CD4-positive, alpha-beta T cell (primary cell): ENCODE data around the gene OR6C68. TPM values are rescaled to one million over a fixed set of nuclear protein-coding genes. Genes with fewer than 3 reads are reported as not detected.

ENCODE experiments used
- ATAC-seq: fragments of 200-7000 bp; cut with Tn5 transposase; one replicate; pipeline ENCODE4 v1.10.0; 2022; ENCODE audit warnings: mild to moderate bottlenecking; ENCODE audit not compliant: poor library complexity
- CTCF ChIA-PET: fragments of 350-600 bp; sonication (Branson Sonifier 250); formaldehyde crosslinking; loops from one replicate; lab custom pipeline; 2021; ENCODE audit warnings: antibody characterized with exemption, inconsistent platforms; lab: Charles Lee
- POLR2A ChIA-PET: fragments of 350-600 bp; sonication (Branson Sonifier 250); formaldehyde crosslinking; loops from one replicate; lab custom pipeline; 2021; ENCODE audit warnings: antibody characterized with exemption, inconsistent platforms; lab: Charles Lee
- DNase-seq, 14 experiments: peaks; one replicate each; pipeline ENCODE4 v3.0.0-alpha.2; 2013 to 2020; ENCODE audit warnings: mixed read lengths in 2 of 14
- H3K27ac ChIP-seq, 2 donors: one replicate each; pipeline versions ENCODE4 v1.5.1 to v1.7.0; 2013; ENCODE audit warnings: low read length in 2 of 2, low read depth in 1 of 2, mild to moderate bottlenecking in 1 of 2
- H3K27me3 ChIP-seq, 2 experiments: 1 replicate in 1 of 2; 2 replicates in 1 of 2; pipeline versions ENCODE4 v1.6.1 to v1.7.0; 2013; ENCODE audit warnings: low read length in 2 of 2, control low read depth in 1 of 2, mild to moderate bottlenecking in 1 of 2, moderate library complexity in 1 of 2; ENCODE audit not compliant: insufficient read depth in 2 of 2, control insufficient read depth in 1 of 2
- H3K36me3 ChIP-seq: one replicate; pipeline ENCODE4 v1.6.1; 2013; ENCODE audit warnings: low read length, control low read depth; ENCODE audit not compliant: insufficient read depth
- H3K4me1 ChIP-seq: one replicate; pipeline ENCODE4 v1.6.1; 2013; ENCODE audit warnings: low read length, control low read depth; ENCODE audit not compliant: insufficient read depth
- H3K4me3 ChIP-seq: one replicate; pipeline ENCODE4 v1.5.1; 2013; ENCODE audit warnings: mild to moderate bottlenecking, low read length, moderate library complexity
- H3K9me3 ChIP-seq, 2 experiments: 1 replicate in 1 of 2; 2 replicates in 1 of 2; pipeline versions ENCODE4 v1.6.1 to v1.7.0; 2013; ENCODE audit warnings: low read length in 2 of 2, mild to moderate bottlenecking in 2 of 2, control low read depth in 1 of 2, moderate library complexity in 1 of 2; ENCODE audit not compliant: control insufficient read depth in 1 of 2, insufficient read depth in 1 of 2
- H3K27ac Mint-ChIP-seq: one replicate; pipeline ENCODE4 v1.8.0; 2020; ENCODE audit warnings: mixed read lengths
- H3K27me3 Mint-ChIP-seq: one replicate; pipeline ENCODE4 v1.8.0; 2021; ENCODE audit warnings: mixed read lengths
- H3K36me3 Mint-ChIP-seq: one replicate; pipeline ENCODE4 v1.8.0; 2021; ENCODE audit warnings: low read depth, mixed read lengths
- H3K4me1 Mint-ChIP-seq: one replicate; pipeline ENCODE4 v1.8.0; 2021; ENCODE audit warnings: low read depth, mixed read lengths
- H3K4me3 Mint-ChIP-seq: one replicate; pipeline ENCODE4 v1.8.0; 2020; ENCODE audit warnings: mild to moderate bottlenecking, mixed read lengths
- H3K9me3 Mint-ChIP-seq: one replicate; pipeline ENCODE4 v1.8.0; 2020; ENCODE audit warnings: mixed read lengths
- CTCF ChIP-seq: fragments of 200-600 bp; IDR thresholded peaks from one replicate; pipeline ENCODE4 v1.8.0; 2022; ENCODE audit warnings: antibody characterized with exemption, mild to moderate bottlenecking
- intact Hi-C, 2 experiments: fragments of 100-400 bp; cut with DNase I in 1 of 2; cut with micrococcal nuclease in 1 of 2; formaldehyde crosslinking; loops; one replicate each; pipeline versions ENCODE4 v1.15.1 to v1.9.0; 2023 to 2025; cut with DNase I, micrococcal nuclease
- total RNA-seq, 174 experiments: library from RNA in 2 of 174; stranded (reverse) in 2 of 174; gene quantifications; one replicate each; pipeline ENCODE4 v1.2.3 and lab custom pipeline; 2021 to 2026

The OR6C68 gene
- total RNA-seq, 2 experiments from 2014 or later, result not detected

- no peaks in the 10 kb centered on the region for H3K36me3 Mint-ChIP-seq
- Histone ChIP-seq H3K4me1 (no peaks in the 10 kb centered on the region), H3K27me3 (peaks cover 0 to 5% of the 10 kb centered on the region in 2 experiments), H3K4me3 (no peak overlapping the region), H3K9me3 (no peaks in the 10 kb centered on the region), H3K27ac (no peak overlapping the region), H3K36me3 (no peaks in the 10 kb centered on the region)
- no peak for TF ChIP-seq CTCF
- H3K27me3 Mint-ChIP-seq, result peaks cover 19% of the 10 kb centered on the region
- POLR2A ChIA-PET, result no interaction called here
- no peak overlapping the region for H3K4me3 Mint-ChIP-seq
- CTCF ChIA-PET, result no interaction called here
- DNase-seq, result no peak
- no peaks in the 10 kb centered on the region for H3K4me1 Mint-ChIP-seq
- H3K27ac Mint-ChIP-seq, result no peak overlapping the region
- ATAC-seq, result no peak
- no peaks in the 10 kb centered on the region for H3K9me3 Mint-ChIP-seq
- intact Hi-C loops, result no loop called here
These were observed 9.4 kb downstream of the OR6C68 start for GRCh38 chr12:55501601-55502000.

DNA sequence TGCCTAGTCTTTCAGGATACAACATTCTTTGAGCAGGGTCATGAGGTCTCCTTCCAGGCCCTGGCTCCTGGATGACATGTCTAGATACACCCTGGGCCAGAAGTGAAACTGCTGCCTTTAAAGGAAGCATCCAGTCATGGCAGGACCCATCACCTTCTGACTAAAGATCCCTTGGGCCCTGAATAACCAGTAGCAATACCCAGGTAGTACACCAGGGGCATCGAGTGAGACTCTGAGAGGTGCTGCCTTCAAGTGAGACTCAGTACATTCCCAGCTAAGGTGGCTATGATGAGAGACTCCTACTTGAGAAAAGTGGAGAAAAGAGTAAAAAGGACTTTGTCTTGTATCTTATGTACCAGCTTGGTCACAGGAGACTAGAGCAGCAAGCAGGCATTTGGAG, 23.5 kb downstream of the OR6C68 start:
- no peaks in the 10 kb centered on the region for H3K4me1 ChIP-seq
- no peak for TF ChIP-seq CTCF
- DNase-seq (peak in 1 of 14 experiments; percentile 1), ATAC-seq (no peak)
- intact Hi-C loops, result no loop called here
- Mint-ChIP-seq H3K27me3 (peaks cover 40% of the 10 kb centered on the region), H3K27ac (no peak overlapping the region), H3K9me3 (peaks cover 5% of the 10 kb centered on the region), H3K4me1 (no peaks in the 10 kb centered on the region), H3K4me3 (no peak overlapping the region), H3K36me3 (no peaks in the 10 kb centered on the region)
- no peaks in the 10 kb centered on the region for H3K9me3 ChIP-seq
- CTCF ChIA-PET, result no interaction called here
- H3K4me3 ChIP-seq, result no peak overlapping the region
- POLR2A ChIA-PET, result no interaction called here
- H3K27ac ChIP-seq, result no peak overlapping the region
- H3K36me3 ChIP-seq, result no peaks in the 10 kb centered on the region
- peaks cover 0 to 8% of the 10 kb centered on the region in 2 experiments for H3K27me3 ChIP-seq

DNA sequence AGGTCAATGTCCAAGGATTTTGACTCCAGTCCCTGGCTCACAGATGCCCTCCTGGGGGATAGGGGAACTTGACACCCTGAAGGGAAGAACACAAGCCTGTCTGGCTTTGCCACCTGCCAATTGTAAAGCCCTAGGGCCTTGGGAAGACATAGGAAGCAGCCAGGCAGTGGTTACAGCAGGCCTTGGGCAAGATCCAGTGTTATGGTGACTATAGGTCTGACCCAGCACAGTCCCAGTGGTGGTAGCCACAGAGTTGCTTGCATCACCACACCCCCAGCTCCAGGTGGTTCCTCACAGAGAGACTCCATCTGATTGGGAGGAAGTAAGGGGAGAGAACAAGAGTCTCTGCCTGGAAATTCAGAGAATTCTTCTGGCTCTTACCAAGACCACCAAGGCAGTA, 24.2 kb downstream of the OR6C68 start:
- ATAC-seq, result no peak
- DNase-seq, result no peak
- Mint-ChIP-seq H3K9me3 (peaks cover 5% of the 10 kb centered on the region), H3K4me3 (no peak overlapping the region), H3K27ac (no peak overlapping the region), H3K4me1 (no peaks in the 10 kb centered on the region), H3K27me3 (peaks cover 40% of the 10 kb centered on the region), H3K36me3 (no peaks in the 10 kb centered on the region)
- H3K27me3 ChIP-seq, result peaks cover 0 to 8% of the 10 kb centered on the region in 2 experiments
- H3K9me3 ChIP-seq, result no peaks in the 10 kb centered on the region
- H3K36me3 ChIP-seq, result no peaks in the 10 kb centered on the region
- intact Hi-C loops, result no loop called here
- POLR2A ChIA-PET, result no interaction called here
- no peak overlapping the region for H3K4me3 ChIP-seq
- no peak overlapping the region for H3K27ac ChIP-seq
- H3K4me1 ChIP-seq, result no peaks in the 10 kb centered on the region
- CTCF ChIA-PET, result no interaction called here
- TF ChIP-seq CTCF, result no peak

Other genes with a start within 250 kb of the OR6C68 start
- not detected for gene OR6C74, start 247.8 kb upstream of the OR6C68 start, total RNA-seq
- not detected for gene OR6C6, start 195.8 kb upstream of the OR6C68 start, total RNA-seq
- gene OR6C1, start 178.0 kb upstream of the OR6C68 start, total RNA-seq, result not detected
- not detected for gene OR6C3, start 161.6 kb upstream of the OR6C68 start, total RNA-seq
- not detected for gene OR6C75, start 129.4 kb upstream of the OR6C68 start, total RNA-seq
- gene OR6C65, start 91.8 kb upstream of the OR6C68 start, total RNA-seq, result not detected
- gene OR6C76, start 66.1 kb upstream of the OR6C68 start, total RNA-seq, result not detected
- not detected for gene OR6C2, start 48.3 kb upstream of the OR6C68 start, total RNA-seq
- gene OR6C70, start 22.2 kb upstream of the OR6C68 start, total RNA-seq, result not detected
- not detected for gene OR6C4, start 57.2 kb downstream of the OR6C68 start, total RNA-seq
- gene OR2AP1, start 80.1 kb downstream of the OR6C68 start, total RNA-seq, result under 1 TPM in 1 of 2 experiments, not detected in 1; 0.22 TPM
- gene OR10P1, start 144.5 kb downstream of the OR6C68 start, total RNA-seq, result not detected
- gene ITGA7, start 215.5 kb downstream of the OR6C68 start, total RNA-seq, result 1 to 10 TPM; 1.2 to 1.6 TPM
- gene BLOC1S1, start 223.7 kb downstream of the OR6C68 start, total RNA-seq, result 10 to 100 TPM; 34.8 to 36.9 TPM
- 1 to 10 TPM; 8.8 TPM for gene RDH5, start 228.0 kb downstream of the OR6C68 start, total RNA-seq
- 10 to 100 TPM; 34.0 to 36.4 TPM for gene CD63, start 236.6 kb downstream of the OR6C68 start, total RNA-seq